Ishikawa (cell line): Measurements from ENCODE around the gene METTL8.

Source experiments
- CEBPB ChIP-seq: IDR thresholded peaks from 2 replicates; pipeline ENCODE4 v1.6.1; 2012
- CREB1 ChIP-seq: IDR thresholded peaks from 2 replicates; pipeline ENCODE4 v1.6.1; 2012; ENCODE audit warnings: low read depth
- EGR1 ChIP-seq: IDR thresholded peaks from 2 replicates; pipeline ENCODE4 v1.6.1; 2012
- EP300 ChIP-seq: IDR thresholded peaks from 2 replicates; pipeline ENCODE4 v1.6.1; 2012; ENCODE audit warnings: borderline replicate concordance
- FOXM1 ChIP-seq: IDR thresholded peaks from 2 replicates; pipeline ENCODE4 v1.6.1; 2012; ENCODE audit warnings: low read depth, borderline replicate concordance
- NFIC ChIP-seq: IDR thresholded peaks from 2 replicates; pipeline ENCODE4 v1.6.1; 2012
- RAD21 ChIP-seq: IDR thresholded peaks from 2 replicates; pipeline ENCODE4 v1.6.1; 2012; ENCODE audit warnings: low read depth
- TAF1 ChIP-seq: IDR thresholded peaks from 2 replicates; pipeline ENCODE4 v1.6.1; 2012; ENCODE audit warnings: low read depth, mild to moderate bottlenecking
- TCF12 ChIP-seq: IDR thresholded peaks from 2 replicates; pipeline ENCODE4 v1.6.1; 2012; ENCODE audit warnings: low read depth
- TEAD4 ChIP-seq: IDR thresholded peaks from 2 replicates; pipeline ENCODE4 v1.6.1; 2012
- YY1 ChIP-seq: IDR thresholded peaks from 2 replicates; pipeline ENCODE4 v1.6.1; 2012; ENCODE audit warnings: low read depth
- ZBTB7A ChIP-seq: IDR thresholded peaks from 2 replicates; pipeline ENCODE4 v1.6.1; 2012; ENCODE audit warnings: low read depth
- TF ChIP-seq, protein P1 (sequence below): IDR thresholded peaks from 2 replicates; pipeline ENCODE4 v1.6.1; 2012; ENCODE audit warnings: low read depth, mild to moderate bottlenecking
- TF ChIP-seq, protein P2 (sequence below): IDR thresholded peaks from 2 replicates; pipeline ENCODE4 v1.6.1; 2012
- TF ChIP-seq, protein P3 (sequence below): IDR thresholded peaks from 2 replicates; pipeline ENCODE4 v1.6.1; 2012

METTL8 gene

GRCh38 chr2:171308280-171309054 is 125.3 kb downstream of the METTL8 start:
- TF ChIP-seq EP300 (no peak), FOXM1 (no peak), TAF1 (no peak), NFIC (no peak), TEAD4 (no peak), YY1 (no peak), ZBTB7A (no peak)
- TF ChIP-seq, protein P1, sequence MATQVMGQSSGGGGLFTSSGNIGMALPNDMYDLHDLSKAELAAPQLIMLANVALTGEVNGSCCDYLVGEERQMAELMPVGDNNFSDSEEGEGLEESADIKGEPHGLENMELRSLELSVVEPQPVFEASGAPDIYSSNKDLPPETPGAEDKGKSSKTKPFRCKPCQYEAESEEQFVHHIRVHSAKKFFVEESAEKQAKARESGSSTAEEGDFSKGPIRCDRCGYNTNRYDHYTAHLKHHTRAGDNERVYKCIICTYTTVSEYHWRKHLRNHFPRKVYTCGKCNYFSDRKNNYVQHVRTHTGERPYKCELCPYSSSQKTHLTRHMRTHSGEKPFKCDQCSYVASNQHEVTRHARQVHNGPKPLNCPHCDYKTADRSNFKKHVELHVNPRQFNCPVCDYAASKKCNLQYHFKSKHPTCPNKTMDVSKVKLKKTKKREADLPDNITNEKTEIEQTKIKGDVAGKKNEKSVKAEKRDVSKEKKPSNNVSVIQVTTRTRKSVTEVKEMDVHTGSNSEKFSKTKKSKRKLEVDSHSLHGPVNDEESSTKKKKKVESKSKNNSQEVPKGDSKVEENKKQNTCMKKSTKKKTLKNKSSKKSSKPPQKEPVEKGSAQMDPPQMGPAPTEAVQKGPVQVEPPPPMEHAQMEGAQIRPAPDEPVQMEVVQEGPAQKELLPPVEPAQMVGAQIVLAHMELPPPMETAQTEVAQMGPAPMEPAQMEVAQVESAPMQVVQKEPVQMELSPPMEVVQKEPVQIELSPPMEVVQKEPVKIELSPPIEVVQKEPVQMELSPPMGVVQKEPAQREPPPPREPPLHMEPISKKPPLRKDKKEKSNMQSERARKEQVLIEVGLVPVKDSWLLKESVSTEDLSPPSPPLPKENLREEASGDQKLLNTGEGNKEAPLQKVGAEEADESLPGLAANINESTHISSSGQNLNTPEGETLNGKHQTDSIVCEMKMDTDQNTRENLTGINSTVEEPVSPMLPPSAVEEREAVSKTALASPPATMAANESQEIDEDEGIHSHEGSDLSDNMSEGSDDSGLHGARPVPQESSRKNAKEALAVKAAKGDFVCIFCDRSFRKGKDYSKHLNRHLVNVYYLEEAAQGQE = no peak

- TF ChIP-seq CREB1 (no peak), EGR1 (no peak), YY1 (no peak), TAF1 (no peak), NFIC (no peak), CEBPB (no peak), TEAD4 (no peak), RAD21 (no peak), ZBTB7A (no peak), FOXM1 (no peak), EP300 (no peak), TCF12 (no peak)
- TF ChIP-seq, protein P1 = no peak
- TF ChIP-seq, protein P2, sequence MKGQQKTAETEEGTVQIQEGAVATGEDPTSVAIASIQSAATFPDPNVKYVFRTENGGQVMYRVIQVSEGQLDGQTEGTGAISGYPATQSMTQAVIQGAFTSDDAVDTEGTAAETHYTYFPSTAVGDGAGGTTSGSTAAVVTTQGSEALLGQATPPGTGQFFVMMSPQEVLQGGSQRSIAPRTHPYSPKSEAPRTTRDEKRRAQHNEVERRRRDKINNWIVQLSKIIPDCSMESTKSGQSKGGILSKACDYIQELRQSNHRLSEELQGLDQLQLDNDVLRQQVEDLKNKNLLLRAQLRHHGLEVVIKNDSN = no peak
Observed at GRCh38 chr2:171307560-171307959, 126.2 kb downstream of the METTL8 start.

GRCh38 chr2:171297956-171298355 is 135.8 kb downstream of the METTL8 start:
- no peak for TF ChIP-seq EGR1
- TF ChIP-seq, protein P2 = no peak
- no peak for TF ChIP-seq ZBTB7A
- no peak for TF ChIP-seq RAD21
- no peak for TF ChIP-seq EP300
- no peak for TF ChIP-seq TCF12
- TF ChIP-seq CEBPB = no peak
- TF ChIP-seq TEAD4 = no peak
- TF ChIP-seq FOXM1 = no peak
- TF ChIP-seq, protein P1 = no peak
- TF ChIP-seq NFIC = no peak

- TF ChIP-seq, protein P2 = no peak
- TF ChIP-seq CEBPB = no peak
- TF ChIP-seq TAF1 = no peak
- TF ChIP-seq EGR1 = no peak
- no peak for TF ChIP-seq EP300
- TF ChIP-seq, protein P3, sequence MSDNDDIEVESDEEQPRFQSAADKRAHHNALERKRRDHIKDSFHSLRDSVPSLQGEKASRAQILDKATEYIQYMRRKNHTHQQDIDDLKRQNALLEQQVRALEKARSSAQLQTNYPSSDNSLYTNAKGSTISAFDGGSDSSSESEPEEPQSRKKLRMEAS = no peak
- no peak for TF ChIP-seq TCF12
- no peak for TF ChIP-seq RAD21
- no peak for TF ChIP-seq TEAD4
Observed at GRCh38 chr2:171294608-171295007, 139.2 kb downstream of the METTL8 start.

- TF ChIP-seq EGR1 = no peak
- no peak for TF ChIP-seq EP300
- no peak for TF ChIP-seq YY1
- TF ChIP-seq RAD21 = no peak
Observed at GRCh38 chr2:171293661-171294060, 140.1 kb downstream of the METTL8 start.
